ENCODE data around the gene FABP3. TPM values are rescaled to one million over a fixed set of nuclear protein-coding genes. Genes with fewer than 3 reads are reported as not detected.

The FABP3 gene
- total and polyA plus RNA-seq, 2 of the 8 experiments (the other 6 are each of a cell fraction or from before 2014, with no cell fraction given) = 34.8 to 43.9 TPM

- no peak overlapping the region for H3K4ac ChIP-seq (replicated peaks; ENCODE audit: insufficient read length, low read depth, low read length)
- H2BK5ac ChIP-seq (ENCODE audit: low read depth, low read length) = no peak overlapping the region
- no peak overlapping the region for H2BK12ac ChIP-seq (ENCODE audit: low read depth, low read length)
- no peak overlapping the region for H3K4me2 ChIP-seq (ENCODE audit: insufficient read depth in 1 of 2, low read depth in 2 of 2, low read length in 2 of 2)
- H4K91ac ChIP-seq (replicated peaks; ENCODE audit: insufficient read length, low read length) = no peak overlapping the region
- WGBS, 2 experiments (ENCODE audit: extremely low coverage in 1 of 2, insufficient coverage in 1 of 2, insufficient read length in 1 of 2, insufficient replicate concordance in 2 of 2, low coverage in 1 of 2, low lambda C conversion rate in 2 of 2, missing lambda C conversion rate in 1 of 2) = 83% methylated on average over 1 of the region's 1 CpG; no CpG with 5 or more reads in 1 of the 2 experiments
- DNase-seq (ENCODE audit: low read depth in 1 of 2, low spot score in 2 of 2) (no peak), FAIRE-seq (no peak)
- H3K56ac ChIP-seq (replicated peaks; ENCODE audit: insufficient read length, low read depth, low read length) = no peak overlapping the region
- no peak overlapping the region for H2BK120ac ChIP-seq (replicated peaks; ENCODE audit: low read depth, low read length)
- H3K14ac ChIP-seq (ENCODE audit: insufficient read length) = no peak overlapping the region
- ChIA-PET CTCF (ENCODE audit: partially characterized antibody) (interaction anchor here (0.6 to 2.4 kb wide), 3 partner anchors 8 to 135 kb away, joined by 3 to 8 read pairs (median 5); no protein-coding TSS in a partner anchor), POLR2A (ENCODE audit: partially characterized antibody) (interaction anchor here (0.6 to 1.2 kb wide), 2 partner anchors 21 to 166 kb away, joined by 3 to 4 read pairs; partner anchors contain the start of genes SNRNP40 and ZCCHC17)
- no peak overlapping the region for H2BK20ac ChIP-seq (ENCODE audit: low read length)
- no peak overlapping the region for H2AK5ac ChIP-seq (ENCODE audit: low read depth, low read length)
- H3K27me3 ChIP-seq (replicated peaks in 1 of 4; ENCODE audit: control insufficient read depth in 3 of 4, extremely low read depth in 1 of 4, insufficient read depth in 3 of 4, low read length in 3 of 4) = no peaks in the 10 kb centered on the region
- no peak overlapping the region for H3K23ac ChIP-seq (ENCODE audit: insufficient read length)
- no peak overlapping the region for H2AFZ ChIP-seq (ENCODE audit: low read length)
- no peaks in the 10 kb centered on the region for H3K23me2 ChIP-seq (ENCODE audit: low read depth, low read length)
- H3K36me3 ChIP-seq (ENCODE audit: control insufficient read depth in 2 of 4, insufficient read depth in 4 of 4, low read length in 3 of 4) = peaks cover 6 to 34% (median 17%) of the 10 kb centered on the region in 4 experiments
- no peak overlapping the region for H3K27ac ChIP-seq (ENCODE audit: low read depth, low read length)
- peaks cover 2% of the 10 kb centered on the region in 2 experiments for H4K20me1 ChIP-seq (replicated peaks in 1 of 2; ENCODE audit: control insufficient read depth in 1 of 2, insufficient read depth in 2 of 2, low read length in 2 of 2)
- H3K79me1 ChIP-seq (ENCODE audit: low read depth, low read length) = no peaks in the 10 kb centered on the region; the same call in 1 of the 2 replicates
- H2BK15ac ChIP-seq (ENCODE audit: low read length) = no peak overlapping the region
- H3K4me1 ChIP-seq (replicated peaks in 1 of 4; ENCODE audit: control insufficient read depth in 3 of 4, insufficient read depth in 4 of 4, low read length in 3 of 4) = no peaks in the 10 kb centered on the region
- H3K18ac ChIP-seq (ENCODE audit: extremely low read depth, low read length) = no peak overlapping the region
- no peak overlapping the region for H4K8ac ChIP-seq (ENCODE audit: extremely low read depth, insufficient read depth, low read length)
- no peak overlapping the region for H3K4me3 ChIP-seq (ENCODE audit: extremely low read depth in 1 of 4, insufficient read depth in 2 of 4, low read depth in 3 of 4, low read length in 4 of 4)
- H4K5ac ChIP-seq (ENCODE audit: insufficient read length, low read depth, low read length) = no peak overlapping the region
- H3K9ac ChIP-seq (replicated peaks in 1 of 4; ENCODE audit: extremely low read depth in 1 of 4, low read depth in 3 of 4, low read length in 3 of 4) = no peak overlapping the region
- H3K79me2 ChIP-seq (ENCODE audit: control insufficient read depth in 1 of 2, insufficient read depth in 2 of 2, low read length in 2 of 2) = no peaks in the 10 kb centered on the region
- H3K9me3 ChIP-seq (ENCODE audit: insufficient read depth in 2 of 2, low read depth in 1 of 2, low read length in 1 of 2) = no peaks in the 10 kb centered on the region
- TF ChIP-seq SIN3A (conservative IDR thresholded peaks at IDR 0.05 in 1 of 2, IDR thresholded peaks at IDR 0.05 in 1 of 2; ENCODE audit: low read depth in 1 of 2, low read length in 2 of 2) (no peak), JUN (IDR thresholded peaks at IDR 0.05; ENCODE audit: low read depth, low read length) (no peak), CTCF (IDR thresholded peaks at IDR 0.05; ENCODE audit: control extremely low read depth in 1 of 3, insufficient read depth in 1 of 3, low read depth in 1 of 3, low read length in 3 of 3) (no peak), CBX5 (IDR thresholded peaks at IDR 0.05; ENCODE audit: low read depth, low read length) (no peak), TCF12 (IDR thresholded peaks at IDR 0.05; ENCODE audit: low read depth, low read length) (no peak), POLR2A (IDR thresholded peaks at IDR 0.05; ENCODE audit: control extremely low read depth in 1 of 2, low read depth in 2 of 2, low read length in 2 of 2) (no peak), SP1 (IDR thresholded peaks at IDR 0.05; ENCODE audit: low read depth, low read length) (no peak), ATF2 (IDR thresholded peaks at IDR 0.05; ENCODE audit: low read length) (no peak), E2F6 (IDR thresholded peaks at IDR 0.05) (no peak)
Observed at GRCh38 chr1:31318146-31318545, 54.7 kb downstream of the FABP3 start.

Data from H1 (cell line).